Tongue (tissue), 2 donors: Measurements from ENCODE around the gene CD44. TPM values are rescaled to one million over a fixed set of nuclear protein-coding genes. Genes with fewer than 3 reads are reported as not detected.

Source experiments
- DNase-seq: peaks from one replicate; pipeline ENCODE4 v3.0.0-alpha.2; 2015
- total RNA-seq: library from RNA; depleted of rRNA; stranded (reverse); fragments of >200 nt; gene quantifications from one replicate; pipeline ENCODE4 v1.2.3, GENCODE V29; 2014

CD44 gene
- total RNA-seq, 1 donor from 2014 or later, result 201 TPM

- DNase-seq, result no peak
Measured at GRCh38 chr11:35178067-35178805, 39.3 kb downstream of the CD44 start.

- no peak for DNase-seq
Measured at GRCh38 chr11:35178873-35179272, 39.9 kb downstream of the CD44 start.

- DNase-seq, result no peak
Measured at GRCh38 chr11:35179466-35180135, 40.6 kb downstream of the CD44 start.

GRCh38 chr11:35180317-35181233 lies 41.6 kb downstream of the CD44 start:
- DNase-seq, result no peak

GRCh38 chr11:35182317-35182939 lies 43.5 kb downstream of the CD44 start:
- no peak for DNase-seq

GRCh38 chr11:35183326-35183925 lies 44.5 kb downstream of the CD44 start:
- DNase-seq, result peak; percentile 53

- DNase-seq, result no peak
Measured at GRCh38 chr11:35185696-35186095, 46.7 kb downstream of the CD44 start.

- DNase-seq, result no peak
Measured at GRCh38 chr11:35187996-35188395, 49.0 kb downstream of the CD44 start.

GRCh38 chr11:35190804-35191348 lies 51.9 kb downstream of the CD44 start:
- DNase-seq, result no peak

- DNase-seq, result peak; percentile 29
Measured at GRCh38 chr11:35192347-35192746, 53.4 kb downstream of the CD44 start.

- no peak for DNase-seq
Measured at GRCh38 chr11:35193767-35194166, 54.8 kb downstream of the CD44 start.

- DNase-seq, result no peak
Measured at GRCh38 chr11:35197292-35197691, 58.3 kb downstream of the CD44 start.

GRCh38 chr11:35200811-35201341 lies 61.9 kb downstream of the CD44 start:
- DNase-seq, result no peak

GRCh38 chr11:35204614-35205013 lies 65.6 kb downstream of the CD44 start:
- DNase-seq, result no peak

GRCh38 chr11:35206616-35207015 lies 67.6 kb downstream of the CD44 start:
- no peak for DNase-seq

GRCh38 chr11:35207471-35208403 lies 68.8 kb downstream of the CD44 start:
- DNase-seq, result no peak

- DNase-seq, result no peak
Measured at GRCh38 chr11:35208795-35209194, 69.8 kb downstream of the CD44 start.

GRCh38 chr11:35210876-35211546 lies 72.0 kb downstream of the CD44 start:
- DNase-seq, result no peak

GRCh38 chr11:35211952-35212351 lies 73.0 kb downstream of the CD44 start:
- DNase-seq, result no peak
